Measurements from ENCODE around the gene CPNE8.

Gene CPNE8

DNA sequence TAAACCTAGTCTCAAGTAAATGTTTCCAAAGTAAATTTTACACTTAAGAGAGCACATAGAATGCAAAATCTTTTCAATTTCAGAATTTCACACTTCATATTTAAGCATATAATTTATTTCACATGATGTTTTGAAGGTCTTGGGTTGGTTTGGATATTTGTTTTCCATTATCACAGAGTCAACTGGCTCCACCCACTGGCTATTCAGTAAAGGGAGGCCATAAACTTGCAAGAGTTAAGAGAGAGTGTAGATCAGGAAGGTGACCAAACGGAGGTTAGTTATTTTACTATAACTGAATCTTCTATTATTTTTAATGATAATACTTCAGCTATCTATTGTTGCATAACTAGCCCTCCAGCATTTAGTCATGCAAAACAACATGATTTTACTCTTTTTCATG lies 6.2 kb upstream of the CPNE8 start:
- WGBS (ENCODE audit: insufficient coverage), result no CpG with 5 or more reads among the region's 1 CpG
- no peaks in the 10 kb centered on the region for H3K9me3 ChIP-seq (ENCODE audit: control extremely low read depth in 1 of 5, control insufficient read depth in 4 of 5, insufficient read depth in 2 of 5, low read depth in 1 of 5, low read length in 4 of 5)
- no peaks in the 10 kb centered on the region for H3K36me3 ChIP-seq (ENCODE audit: control insufficient read depth in 4 of 4, insufficient read depth in 4 of 4, low read length in 3 of 4)
- no peak overlapping the region for H3K27ac ChIP-seq (ENCODE audit: insufficient read depth in 1 of 2, low read depth in 1 of 2, low read length in 2 of 2, poor library complexity in 1 of 2, severe bottlenecking in 2 of 2)
- H3K4me3 ChIP-seq (ENCODE audit: control insufficient read depth in 1 of 7, extremely low read depth in 1 of 7, insufficient read depth in 4 of 7, low read depth in 2 of 7, low read length in 6 of 7), result no peak overlapping the region
- peak in 2 of 3 donors; percentile 14 to 36 for DNase-seq
- ChIA-PET CTCF (interaction anchor here (0.8 to 2.7 kb wide), 3 partner anchors 10 to 45 kb away, joined by 3 to 7 read pairs (median 4); no protein-coding TSS in a partner anchor), POLR2A (no interaction called here)
- H3K27me3 ChIP-seq (replicated peaks in 2 of 5; ENCODE audit: control insufficient read depth in 4 of 5, insufficient read depth in 5 of 5, low read length in 4 of 5), result peaks cover 0 to 2% (median 0%) of the 10 kb centered on the region in 5 experiments
- peaks cover 0 to 6% (median 3%) of the 10 kb centered on the region in 4 experiments for H3K4me1 ChIP-seq (ENCODE audit: control extremely low read depth in 1 of 4, control insufficient read depth in 4 of 4, insufficient read depth in 4 of 4, low read length in 3 of 4)

- Histone ChIP-seq H3K36me3 (ENCODE audit: control insufficient read depth in 4 of 4, insufficient read depth in 4 of 4, low read length in 3 of 4) (no peaks in the 10 kb centered on the region), H3K4me1 (ENCODE audit: control extremely low read depth in 1 of 4, control insufficient read depth in 4 of 4, insufficient read depth in 4 of 4, low read length in 3 of 4) (peaks cover 21 to 40% (median 29%) of the 10 kb centered on the region in 4 experiments), H3K4me3 (ENCODE audit: control insufficient read depth in 1 of 7, extremely low read depth in 1 of 7, insufficient read depth in 4 of 7, low read depth in 2 of 7, low read length in 6 of 7) (peak overlapping the region in 6 of 7 experiments; percentile 70 to 94 (median 87)), H3K9me3 (ENCODE audit: control extremely low read depth in 1 of 5, control insufficient read depth in 4 of 5, insufficient read depth in 2 of 5, low read depth in 1 of 5, low read length in 4 of 5) (no peaks in the 10 kb centered on the region), H3K27ac (ENCODE audit: insufficient read depth in 1 of 2, low read depth in 1 of 2, low read length in 2 of 2, poor library complexity in 1 of 2, severe bottlenecking in 2 of 2) (peak overlapping the region; percentile 53 to 88), H3K27me3 (replicated peaks in 2 of 5; ENCODE audit: control insufficient read depth in 4 of 5, insufficient read depth in 5 of 5, low read length in 4 of 5) (no peaks in the 10 kb centered on the region)
- CTCF ChIA-PET, result interaction anchor here (0.8 to 3.1 kb wide), 18 partner anchors 9 to 572 kb away, joined by 3 to 22 read pairs (median 5); no protein-coding TSS in a partner anchor
- no CpG with 5 or more reads among the region's 6 CpGs for WGBS (ENCODE audit: insufficient coverage)
- peak in 2 of 3 donors; percentile 19 to 38 for DNase-seq
- POLR2A ChIA-PET, result no interaction called here
These were observed 2.0 kb upstream of the CPNE8 start for GRCh38 chr12:38907201-38907923.

DNA sequence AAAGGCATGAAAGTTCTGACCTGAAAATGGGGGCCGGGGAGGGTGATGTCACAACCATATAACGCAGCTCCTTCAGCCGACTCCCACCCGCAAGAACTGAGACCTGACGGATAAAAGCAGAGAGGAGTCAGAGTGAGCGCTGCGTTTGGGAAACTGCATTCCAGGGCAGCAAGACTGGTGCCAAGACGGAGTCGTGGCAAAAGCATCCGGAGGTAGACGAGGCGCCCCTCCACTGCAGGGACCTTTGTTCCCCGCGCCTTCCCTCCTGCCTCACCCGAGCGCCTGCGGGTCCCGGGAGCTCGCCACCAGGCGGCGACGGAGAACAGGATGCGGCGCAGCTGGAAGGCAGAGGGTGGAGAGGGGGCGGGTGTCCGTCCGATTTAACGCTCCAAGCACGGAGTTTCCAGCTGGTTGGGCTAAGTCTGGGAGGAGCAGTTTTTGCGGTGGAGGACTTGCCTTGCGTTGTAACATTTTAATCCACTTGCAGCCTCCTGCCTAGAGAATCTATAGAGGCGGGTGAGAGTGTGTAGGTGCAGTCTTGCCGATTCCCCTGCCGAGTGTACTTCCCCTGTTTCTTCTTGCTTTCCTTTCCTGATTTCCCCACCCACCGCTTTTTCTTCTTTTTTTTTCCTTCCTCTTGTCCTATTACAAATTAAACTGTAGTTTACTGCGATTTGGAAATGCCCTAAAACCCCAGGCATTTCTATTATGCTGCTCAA lies 1.2 kb upstream of the CPNE8 start:
- POLR2A ChIA-PET, result interaction anchor here (1.2 kb wide), 1 partner anchor 590 kb away, joined by 3 read pairs; the partner anchor contains the start of gene ALG10B
- H3K4me1 ChIP-seq (ENCODE audit: control extremely low read depth in 1 of 4, control insufficient read depth in 4 of 4, insufficient read depth in 4 of 4, low read length in 3 of 4), result peaks cover 22 to 40% (median 31%) of the 10 kb centered on the region in 4 experiments
- H3K36me3 ChIP-seq (ENCODE audit: control insufficient read depth in 4 of 4, insufficient read depth in 4 of 4, low read length in 3 of 4), result no peaks in the 10 kb centered on the region
- no peaks in the 10 kb centered on the region for H3K9me3 ChIP-seq (ENCODE audit: control extremely low read depth in 1 of 5, control insufficient read depth in 4 of 5, insufficient read depth in 2 of 5, low read depth in 1 of 5, low read length in 4 of 5)
- no peaks in the 10 kb centered on the region for H3K27me3 ChIP-seq (replicated peaks in 2 of 5; ENCODE audit: control insufficient read depth in 4 of 5, insufficient read depth in 5 of 5, low read length in 4 of 5)
- WGBS (ENCODE audit: insufficient coverage), result 0% methylated on average over 31 of the region's 36 CpGs
- peak; percentile 88 to 96 (median 95) for DNase-seq
- H3K27ac ChIP-seq (ENCODE audit: insufficient read depth in 1 of 2, low read depth in 1 of 2, low read length in 2 of 2, poor library complexity in 1 of 2, severe bottlenecking in 2 of 2), result peak overlapping the region; percentile 53 to 88
- CTCF ChIA-PET, result interaction anchor here (0.7 to 3.1 kb wide), 27 partner anchors 8 to 578 kb away, joined by 3 to 22 read pairs (median 4); no protein-coding TSS in a partner anchor
- peak overlapping the region; percentile 70 to 94 (median 84) for H3K4me3 ChIP-seq (ENCODE audit: control insufficient read depth in 1 of 7, extremely low read depth in 1 of 7, insufficient read depth in 4 of 7, low read depth in 2 of 7, low read length in 6 of 7)

DNA sequence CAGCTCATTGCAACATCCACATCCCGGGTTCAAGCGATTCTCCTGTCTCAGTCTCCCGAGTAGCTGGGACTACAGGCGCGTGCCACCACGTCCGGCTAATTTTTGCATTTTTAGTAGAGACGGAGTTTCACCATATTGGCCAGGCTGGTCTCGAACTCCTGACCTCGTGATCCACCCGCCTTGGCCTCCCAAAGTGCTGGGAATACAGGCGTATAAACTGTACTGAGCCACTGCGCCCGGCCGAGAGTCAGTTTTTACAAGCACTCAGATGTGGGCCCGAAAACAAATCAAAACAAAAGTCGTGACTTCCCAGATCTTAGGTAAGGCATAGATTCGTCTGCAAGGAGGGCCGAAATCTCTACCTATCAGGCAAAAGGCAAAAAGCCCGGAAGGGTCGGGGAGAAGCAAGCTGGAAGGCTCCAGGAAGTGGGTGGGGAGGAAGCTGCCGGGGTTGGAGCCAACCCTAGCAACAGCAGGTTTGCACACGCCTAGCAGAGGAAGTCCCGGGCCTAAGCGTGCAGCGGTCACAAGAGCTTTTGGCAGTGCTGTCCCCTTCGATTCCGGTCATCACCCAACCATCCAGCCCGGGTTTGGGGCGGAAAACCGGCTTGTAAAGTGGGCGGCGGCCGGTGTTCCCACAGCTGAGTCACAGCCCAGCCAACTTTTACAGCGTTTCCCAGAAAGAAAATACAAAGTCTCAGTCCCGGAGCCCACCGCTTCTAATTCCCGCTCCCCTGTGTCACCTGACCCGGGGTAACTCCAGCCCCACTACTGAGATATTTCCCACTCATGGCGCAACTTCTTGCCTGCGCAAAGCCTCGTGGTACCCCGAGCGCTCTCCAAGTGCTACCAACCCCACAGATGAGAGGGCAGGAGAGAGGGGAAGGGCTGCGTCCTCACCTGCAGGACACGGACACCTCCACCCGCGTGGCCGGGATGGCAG lies 583 bp downstream of the CPNE8 start:
- WGBS (ENCODE audit: insufficient coverage), result 3% methylated on average over 30 of the region's 49 CpGs
- Histone ChIP-seq H3K4me1 (ENCODE audit: control extremely low read depth in 1 of 4, control insufficient read depth in 4 of 4, insufficient read depth in 4 of 4, low read length in 3 of 4) (peaks cover 22 to 42% (median 31%) of the 10 kb centered on the region in 4 experiments), H3K4me3 (ENCODE audit: control insufficient read depth in 1 of 7, extremely low read depth in 1 of 7, insufficient read depth in 4 of 7, low read depth in 2 of 7, low read length in 6 of 7) (peak overlapping the region; percentile 70 to 94 (median 84)), H3K27me3 (replicated peaks in 2 of 5; ENCODE audit: control insufficient read depth in 4 of 5, insufficient read depth in 5 of 5, low read length in 4 of 5) (no peaks in the 10 kb centered on the region), H3K9me3 (ENCODE audit: control extremely low read depth in 1 of 5, control insufficient read depth in 4 of 5, insufficient read depth in 2 of 5, low read depth in 1 of 5, low read length in 4 of 5) (no peaks in the 10 kb centered on the region), H3K36me3 (ENCODE audit: control insufficient read depth in 4 of 4, insufficient read depth in 4 of 4, low read length in 3 of 4) (peaks cover 0 to 5% (median 0%) of the 10 kb centered on the region in 4 experiments), H3K27ac (ENCODE audit: insufficient read depth in 1 of 2, low read depth in 1 of 2, low read length in 2 of 2, poor library complexity in 1 of 2, severe bottlenecking in 2 of 2) (peak overlapping the region; percentile 68 to 88)
- CTCF ChIA-PET, result interaction anchor here (1.2 to 3.1 kb wide), 9 partner anchors 10 to 577 kb away, joined by 3 to 22 read pairs (median 5); no protein-coding TSS in a partner anchor
- POLR2A ChIA-PET, result interaction anchor here (2.0 kb wide), 1 partner anchor 9 kb away, joined by 5 read pairs; no protein-coding TSS in a partner anchor
- peak; percentile 79 to 92 (median 88) for DNase-seq

DNA sequence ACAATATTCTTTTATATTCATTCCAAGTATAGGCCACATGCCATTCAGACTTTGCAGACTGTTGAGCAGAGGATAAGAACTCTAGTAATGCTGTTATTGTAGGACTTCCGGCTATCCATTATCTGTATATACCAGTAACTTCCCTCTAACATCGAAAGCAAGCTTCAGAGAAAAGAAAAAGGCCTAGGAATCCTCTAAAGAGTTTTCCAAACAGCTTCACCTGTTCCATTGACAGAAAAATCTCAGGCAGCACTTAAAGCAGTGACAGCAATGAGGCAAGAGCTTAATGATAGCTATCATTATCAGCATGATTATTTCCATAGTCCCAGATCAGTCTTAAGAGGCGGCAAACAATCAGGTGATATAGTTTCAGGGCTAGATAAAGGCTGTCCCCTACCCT lies 1.8 kb downstream of the CPNE8 start:
- POLR2A ChIA-PET, result no interaction called here
- 0% methylated on average over 1 of the region's 3 CpGs for WGBS (ENCODE audit: insufficient coverage)
- DNase-seq, result peak; percentile 31 to 82 (median 59)
- Histone ChIP-seq H3K36me3 (ENCODE audit: control insufficient read depth in 4 of 4, insufficient read depth in 4 of 4, low read length in 3 of 4) (peaks cover 0 to 5% (median 0%) of the 10 kb centered on the region in 4 experiments), H3K27ac (ENCODE audit: insufficient read depth in 1 of 2, low read depth in 1 of 2, low read length in 2 of 2, poor library complexity in 1 of 2, severe bottlenecking in 2 of 2) (peak overlapping the region; percentile 30 to 88), H3K27me3 (replicated peaks in 2 of 5; ENCODE audit: control insufficient read depth in 4 of 5, insufficient read depth in 5 of 5, low read length in 4 of 5) (no peaks in the 10 kb centered on the region), H3K4me3 (ENCODE audit: control insufficient read depth in 1 of 7, extremely low read depth in 1 of 7, insufficient read depth in 4 of 7, low read depth in 2 of 7, low read length in 6 of 7) (peak overlapping the region in 6 of 7 experiments; percentile 49 to 94 (median 87)), H3K4me1 (ENCODE audit: control extremely low read depth in 1 of 4, control insufficient read depth in 4 of 4, insufficient read depth in 4 of 4, low read length in 3 of 4) (peaks cover 22 to 42% (median 31%) of the 10 kb centered on the region in 4 experiments), H3K9me3 (ENCODE audit: control extremely low read depth in 1 of 5, control insufficient read depth in 4 of 5, insufficient read depth in 2 of 5, low read depth in 1 of 5, low read length in 4 of 5) (no peaks in the 10 kb centered on the region)
- CTCF ChIA-PET, result interaction anchor here (1.0 to 1.6 kb wide), 5 partner anchors 11 to 575 kb away, joined by 3 to 5 read pairs (median 5); no protein-coding TSS in a partner anchor

DNA sequence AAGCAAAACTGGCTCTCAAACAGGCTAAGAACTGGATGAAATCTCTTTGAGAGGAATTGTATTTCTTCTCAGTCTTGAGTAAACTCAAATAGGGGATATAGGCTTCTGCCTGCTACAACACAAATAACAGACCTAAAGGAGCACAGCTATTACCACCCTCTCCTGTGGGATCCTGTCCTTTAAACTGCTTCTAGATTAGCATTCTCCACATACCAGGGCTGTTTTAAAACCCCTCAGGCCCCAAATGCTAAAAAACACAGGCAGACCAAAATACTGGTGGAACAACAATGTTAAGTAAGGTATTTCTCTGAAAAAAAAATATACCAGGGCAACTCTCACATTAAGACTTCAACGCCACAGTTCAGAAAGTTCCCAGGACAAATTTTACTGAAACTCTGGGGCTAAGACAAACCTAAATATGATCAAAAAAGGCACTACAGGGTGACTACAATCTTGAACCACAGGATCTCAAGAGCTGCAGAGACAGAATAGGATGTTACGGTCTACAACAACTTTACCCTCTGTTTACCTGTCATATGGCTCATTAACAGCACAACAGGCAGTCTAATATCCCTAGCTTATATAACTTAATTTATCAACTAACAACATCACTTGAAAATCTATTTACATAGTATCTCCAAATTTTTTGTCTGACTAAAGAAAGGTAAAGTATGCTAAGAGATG lies 7.2 kb downstream of the CPNE8 start:
- Histone ChIP-seq H3K4me1 (ENCODE audit: control extremely low read depth in 1 of 4, control insufficient read depth in 4 of 4, insufficient read depth in 4 of 4, low read length in 3 of 4) (peaks cover 8 to 34% (median 9%) of the 10 kb centered on the region in 4 experiments), H3K27ac (ENCODE audit: insufficient read depth in 1 of 2, low read depth in 1 of 2, low read length in 2 of 2, poor library complexity in 1 of 2, severe bottlenecking in 2 of 2) (no peak overlapping the region), H3K4me3 (ENCODE audit: control insufficient read depth in 1 of 7, extremely low read depth in 1 of 7, insufficient read depth in 4 of 7, low read depth in 2 of 7, low read length in 6 of 7) (no peak overlapping the region), H3K27me3 (replicated peaks in 2 of 5; ENCODE audit: control insufficient read depth in 4 of 5, insufficient read depth in 5 of 5, low read length in 4 of 5) (no peaks in the 10 kb centered on the region), H3K36me3 (ENCODE audit: control insufficient read depth in 4 of 4, insufficient read depth in 4 of 4, low read length in 3 of 4) (peaks cover 0 to 5% (median under 1%) of the 10 kb centered on the region in 4 experiments), H3K9me3 (ENCODE audit: control extremely low read depth in 1 of 5, control insufficient read depth in 4 of 5, insufficient read depth in 2 of 5, low read depth in 1 of 5, low read length in 4 of 5) (no peaks in the 10 kb centered on the region)
- DNase-seq, result no peak
- CTCF ChIA-PET, result interaction anchor here (1.2 kb wide), 1 partner anchor 8 kb away, joined by 4 read pairs; no protein-coding TSS in a partner anchor
- WGBS (ENCODE audit: insufficient coverage), result 100% methylated on average over 2 of the region's 2 CpGs
- POLR2A ChIA-PET, result no interaction called here
